Adrenal gland (tissue), 5 donors: ENCODE results near the gene ZMIZ2.

ENCODE experiments used
- POLR2A ChIP-seq, 2 donors: fragments of 450-650 bp; IDR thresholded peaks; one replicate each; pipeline ENCODE4 v1.6.1; 2017; ENCODE audit warnings: antibody characterized with exemption in 2 of 2, mild to moderate bottlenecking in 2 of 2, moderate library complexity in 1 of 2
- TF ChIP-seq, protein P1 (sequence below), 6 experiments: fragments of 450-650 bp in 4 of 6; fragments of 200-600 bp in 2 of 6; sonication (generic) in 1 of 6; IDR thresholded peaks; 1 replicate in 5 of 6; 2 replicates in 1 of 6; pipeline versions ENCODE4 v1.5.1 to v1.8.0; 2016 to 2021; ENCODE audit warnings: antibody characterized with exemption in 6 of 6, mild to moderate bottlenecking in 2 of 6, moderate library complexity in 1 of 6
- donor health status: DM: no; HTN: no; CAD: no.

- no peak for TF ChIP-seq POLR2A (IDR thresholded peaks at IDR 0.05)
- TF ChIP-seq, protein P1, sequence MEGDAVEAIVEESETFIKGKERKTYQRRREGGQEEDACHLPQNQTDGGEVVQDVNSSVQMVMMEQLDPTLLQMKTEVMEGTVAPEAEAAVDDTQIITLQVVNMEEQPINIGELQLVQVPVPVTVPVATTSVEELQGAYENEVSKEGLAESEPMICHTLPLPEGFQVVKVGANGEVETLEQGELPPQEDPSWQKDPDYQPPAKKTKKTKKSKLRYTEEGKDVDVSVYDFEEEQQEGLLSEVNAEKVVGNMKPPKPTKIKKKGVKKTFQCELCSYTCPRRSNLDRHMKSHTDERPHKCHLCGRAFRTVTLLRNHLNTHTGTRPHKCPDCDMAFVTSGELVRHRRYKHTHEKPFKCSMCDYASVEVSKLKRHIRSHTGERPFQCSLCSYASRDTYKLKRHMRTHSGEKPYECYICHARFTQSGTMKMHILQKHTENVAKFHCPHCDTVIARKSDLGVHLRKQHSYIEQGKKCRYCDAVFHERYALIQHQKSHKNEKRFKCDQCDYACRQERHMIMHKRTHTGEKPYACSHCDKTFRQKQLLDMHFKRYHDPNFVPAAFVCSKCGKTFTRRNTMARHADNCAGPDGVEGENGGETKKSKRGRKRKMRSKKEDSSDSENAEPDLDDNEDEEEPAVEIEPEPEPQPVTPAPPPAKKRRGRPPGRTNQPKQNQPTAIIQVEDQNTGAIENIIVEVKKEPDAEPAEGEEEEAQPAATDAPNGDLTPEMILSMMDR (IDR thresholded peaks at IDR 0.05) = no peak
Measured at GRCh38 chr7:44716205-44716604, 32.4 kb upstream of the ZMIZ2 start.
